Cardiac muscle cell (in vitro differentiated cells and primary cell): Measurements from ENCODE around the gene RAP1GAP2. TPM values are rescaled to one million over a fixed set of nuclear protein-coding genes. Genes with fewer than 3 reads are reported as not detected.

Experiments
- DNase-seq, 2 donors: peaks; one replicate each; pipeline versions ENCODE4 v3.0.0 to v3.0.0-alpha.2; 2010 to 2017; ENCODE audit warnings: low read depth in 1 of 2, low spot score in 1 of 2
- H3K27ac ChIP-seq: fragments of 200-600 bp; sonication (generic); 2 replicates; pipeline ENCODE4 v1.5.1; 2016
- H3K27me3 ChIP-seq: fragments of 200-600 bp; sonication (generic); 2 replicates; pipeline ENCODE4 v1.6.0; 2016; ENCODE audit warnings: control low read depth
- H3K36me3 ChIP-seq: fragments of 200-600 bp; sonication (generic); 2 replicates; pipeline ENCODE4 v1.5.1; 2016; ENCODE audit warnings: control low read depth
- H3K4me1 ChIP-seq: fragments of 200-600 bp; sonication (generic); 2 replicates; pipeline ENCODE4 v1.8.1; 2017; ENCODE audit warnings: low read depth, mild to moderate bottlenecking, mixed run types
- H3K4me3 ChIP-seq: fragments of 200-600 bp; sonication (generic); 2 replicates; pipeline ENCODE4 v1.5.1; 2016; ENCODE audit warnings: mild to moderate bottlenecking
- H3K9me3 ChIP-seq: fragments of 200-600 bp; sonication (generic); 2 replicates; pipeline ENCODE4 v1.5.1; 2017; ENCODE audit warnings: low read depth, mild to moderate bottlenecking, control low read depth
- CTCF ChIP-seq: IDR thresholded peaks from 2 replicates; pipeline ENCODE4 v1.5.1; 2012; ENCODE audit warnings: low read depth, mild to moderate bottlenecking, low read length
- polyA plus RNA-seq: library from polyadenylated mRNA; unstranded; fragments of >200 nt; fragmentation: Nextera tagmentation; extraction: Ambion mirVana; gene quantifications from 2 replicates; pipeline ENCODE4 v1.2.1, GENCODE V29; 2016
- total RNA-seq: library from RNA; depleted of rRNA; stranded (reverse); fragments of >200 nt; gene quantifications from 2 replicates; pipeline ENCODE4 v1.2.3, GENCODE V29; 2016

RAP1GAP2 gene
- total and polyA plus RNA-seq, 2 experiments from 2014 or later = 1.2 to 2.9 TPM

GRCh38 chr17:2892305-2892971 is 96.2 kb downstream of the RAP1GAP2 start:
- no peaks in the 10 kb centered on the region for H3K9me3 ChIP-seq
- no peak overlapping the region for H3K4me3 ChIP-seq
- H3K4me1 ChIP-seq = no peaks in the 10 kb centered on the region
- H3K27ac ChIP-seq = no peak overlapping the region
- H3K36me3 ChIP-seq = no peaks in the 10 kb centered on the region
- DNase-seq = peak in 1 of 2 donors; percentile 74
- no peaks in the 10 kb centered on the region for H3K27me3 ChIP-seq
- TF ChIP-seq CTCF = no peak

GRCh38 chr17:2893422-2893914 is 97.2 kb downstream of the RAP1GAP2 start:
- Histone ChIP-seq H3K36me3 (no peaks in the 10 kb centered on the region), H3K4me3 (no peak overlapping the region), H3K4me1 (no peaks in the 10 kb centered on the region), H3K27me3 (no peaks in the 10 kb centered on the region), H3K27ac (no peak overlapping the region), H3K9me3 (no peaks in the 10 kb centered on the region)
- TF ChIP-seq CTCF = no peak
- no peak for DNase-seq

GRCh38 chr17:2894782-2895181 is 98.5 kb downstream of the RAP1GAP2 start:
- H3K9me3 ChIP-seq = no peaks in the 10 kb centered on the region
- no peak for DNase-seq
- TF ChIP-seq CTCF = no peak
- H3K27me3 ChIP-seq = no peaks in the 10 kb centered on the region
- H3K4me3 ChIP-seq = no peak overlapping the region
- no peaks in the 10 kb centered on the region for H3K4me1 ChIP-seq
- no peak overlapping the region for H3K27ac ChIP-seq
- H3K36me3 ChIP-seq = no peaks in the 10 kb centered on the region

- no peaks in the 10 kb centered on the region for H3K36me3 ChIP-seq
- no peak overlapping the region for H3K4me3 ChIP-seq
- H3K4me1 ChIP-seq = no peaks in the 10 kb centered on the region
- no peak overlapping the region for H3K27ac ChIP-seq
- TF ChIP-seq CTCF = no peak
- no peaks in the 10 kb centered on the region for H3K27me3 ChIP-seq
- no peaks in the 10 kb centered on the region for H3K9me3 ChIP-seq
- no peak for DNase-seq
Measured at GRCh38 chr17:2897605-2898004, 101.4 kb downstream of the RAP1GAP2 start.

- H3K27ac ChIP-seq = no peak overlapping the region
- no peaks in the 10 kb centered on the region for H3K27me3 ChIP-seq
- no peak overlapping the region for H3K4me3 ChIP-seq
- no peak for DNase-seq
- no peaks in the 10 kb centered on the region for H3K36me3 ChIP-seq
- H3K4me1 ChIP-seq = no peaks in the 10 kb centered on the region
- no peak for TF ChIP-seq CTCF
- no peaks in the 10 kb centered on the region for H3K9me3 ChIP-seq
Measured at GRCh38 chr17:2898255-2898926, 102.2 kb downstream of the RAP1GAP2 start.
